ENCODE measurements around the gene CHRNB2.
A peak's percentile ranks its signal among the peaks of the same experiment; 100 is the strongest.

CHRNB2 gene

GRCh38 chr1:154607106-154607608 lies 39.6 kb downstream of the CHRNB2 start:
- peak; percentile 42 for DNase-seq
- H3K4me3 ChIP-seq (ENCODE audit: low read depth, low read length) = peak overlapping the region; percentile 85
- H3K36me3 ChIP-seq (replicated peaks) = peaks cover 1% of the 10 kb centered on the region
- no peak for TF ChIP-seq CTCF (IDR thresholded peaks at IDR 0.05; ENCODE audit: low read depth, low read length, missing control alignments)
- H3K27ac ChIP-seq = peak overlapping the region; percentile 97
- H3K27me3 ChIP-seq (replicated peaks) = no peaks in the 10 kb centered on the region
- in situ Hi-C loops (cut with HindIII; ENCODE audit: low pct_ligation_motif_present, low sequenced_read_pairs) = no loop called here

- Histone ChIP-seq H3K4me3 (ENCODE audit: low read depth, low read length) (peak within 1 kb of the TSS; percentile 85), H3K27ac (peak within 1 kb of the TSS; percentile 97), H3K36me3 (replicated peaks) (no peaks in the 10 kb centered on the region), H3K27me3 (replicated peaks) (no peaks in the 10 kb centered on the region)
- in situ Hi-C loops (cut with HindIII; ENCODE audit: low pct_ligation_motif_present, low sequenced_read_pairs) = no loop called here
- DNase-seq = peak; percentile 95
- no peak for TF ChIP-seq CTCF (IDR thresholded peaks at IDR 0.05; ENCODE audit: low read depth, low read length, missing control alignments)
Measured at GRCh38 chr1:154607609-154608396, 40.2 kb downstream of the CHRNB2 start, which contains the start of gene ADAR. Gene ADAR (minus strand): TSS chr1:154608186. CDS start chr1:154608006, 180 bp downstream.

GRCh38 chr1:154608397-154609270 lies 41.1 kb downstream of the CHRNB2 start:
- peak; percentile 61 for DNase-seq
- no peak for TF ChIP-seq CTCF (IDR thresholded peaks at IDR 0.05; ENCODE audit: low read depth, low read length, missing control alignments)
- H3K4me3 ChIP-seq (ENCODE audit: low read depth, low read length) = peak overlapping the region; percentile 85
- H3K36me3 ChIP-seq (replicated peaks) = no peaks in the 10 kb centered on the region
- no peaks in the 10 kb centered on the region for H3K27me3 ChIP-seq (replicated peaks)
- in situ Hi-C loops (cut with HindIII; ENCODE audit: low pct_ligation_motif_present, low sequenced_read_pairs) = no loop called here
- peak overlapping the region; percentile 97 for H3K27ac ChIP-seq

- Histone ChIP-seq H3K27me3 (replicated peaks) (no peaks in the 10 kb centered on the region), H3K4me3 (ENCODE audit: low read depth, low read length) (no peak overlapping the region), H3K27ac (no peak overlapping the region), H3K36me3 (replicated peaks) (no peaks in the 10 kb centered on the region)
- in situ Hi-C loops (cut with HindIII; ENCODE audit: low pct_ligation_motif_present, low sequenced_read_pairs) = no loop called here
- no peak for DNase-seq
- TF ChIP-seq CTCF (IDR thresholded peaks at IDR 0.05; ENCODE audit: low read depth, low read length, missing control alignments) = no peak
Measured at GRCh38 chr1:154609398-154610380, 42.1 kb downstream of the CHRNB2 start.

All from brain microvascular endothelial cell (primary cell).